Islet of Langerhans (tissue), 1 donor: ENCODE results near the gene BCOR.

Experiments
- FAIRE-seq: peaks from one replicate; lab custom pipeline; 2011; peaks lifted over from hg19 to GRCh38; lab: Jason Lieb, UNC

Gene BCOR

GRCh38 chrX:40063555-40063954 is 34.2 kb downstream of the BCOR start:
- no peak for FAIRE-seq

- FAIRE-seq: no peak
Measured at GRCh38 chrX:40062525-40063155, 35.1 kb downstream of the BCOR start.

DNA sequence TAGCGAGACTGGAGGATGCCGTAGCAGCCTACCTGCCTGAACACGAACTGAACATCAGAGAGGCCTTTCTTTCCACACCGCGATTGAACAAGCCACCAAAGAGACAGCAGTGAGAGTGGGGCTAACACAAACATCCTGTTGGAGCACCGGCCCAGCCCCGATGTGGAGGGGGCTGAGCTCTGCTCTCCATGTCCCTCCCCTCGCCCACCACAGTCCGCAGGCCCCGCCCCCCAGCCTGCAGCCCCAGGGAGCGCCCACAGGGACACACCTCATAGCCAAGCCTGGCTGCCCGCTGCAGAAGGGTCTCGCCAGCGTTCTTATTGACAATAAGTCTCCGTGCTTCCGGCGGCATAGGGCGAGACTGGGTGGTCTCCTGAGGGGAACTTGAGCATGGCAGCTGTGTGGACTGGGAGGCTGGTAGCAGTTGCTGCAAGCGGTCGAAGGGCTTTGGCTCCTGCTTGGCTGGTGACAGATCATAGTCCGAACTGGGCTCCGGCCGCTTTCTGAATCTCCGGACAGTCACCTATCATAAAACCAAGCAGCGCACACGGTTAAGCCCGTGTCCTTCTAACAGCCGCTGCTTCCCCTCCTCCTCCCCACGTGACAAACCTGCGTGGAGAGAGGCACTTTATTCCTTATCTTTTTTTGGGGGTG is 35.8 kb downstream of the BCOR start:
- no peak for FAIRE-seq

GRCh38 chrX:40061005-40061404 is 36.8 kb downstream of the BCOR start:
- FAIRE-seq: no peak

DNA sequence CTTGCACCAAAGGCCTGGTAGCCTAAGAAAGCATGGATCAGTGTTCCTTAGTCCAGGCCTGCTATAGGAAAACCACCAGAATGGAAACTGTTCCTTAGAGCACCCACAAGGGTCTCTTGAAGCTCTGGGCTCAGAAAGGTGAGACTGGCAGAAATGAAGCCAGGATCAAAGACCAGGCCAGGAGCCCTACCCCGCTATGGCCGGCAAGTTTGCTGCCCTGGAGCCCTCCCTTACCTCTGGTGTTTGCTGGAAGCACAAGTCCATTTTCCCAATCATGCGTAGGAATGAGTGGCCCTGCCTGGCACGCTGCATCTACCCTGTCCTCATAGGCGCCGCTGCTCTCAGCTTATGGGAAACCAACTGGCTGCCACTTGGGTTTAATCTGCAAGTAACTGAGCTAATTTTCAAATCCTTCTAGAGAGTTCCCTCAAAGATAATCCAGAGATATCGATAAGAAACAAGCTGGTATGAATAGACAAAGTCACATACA is 37.4 kb downstream of the BCOR start:
- no peak for FAIRE-seq

GRCh38 chrX:40058719-40059118 is 39.0 kb downstream of the BCOR start:
- FAIRE-seq: peak; percentile 99

- FAIRE-seq: no peak
Measured at GRCh38 chrX:40057405-40057804, 40.4 kb downstream of the BCOR start.

GRCh38 chrX:40056420-40056819 is 41.3 kb downstream of the BCOR start:
- FAIRE-seq: no peak

GRCh38 chrX:40055495-40055894 is 42.3 kb downstream of the BCOR start:
- FAIRE-seq: no peak

DNA sequence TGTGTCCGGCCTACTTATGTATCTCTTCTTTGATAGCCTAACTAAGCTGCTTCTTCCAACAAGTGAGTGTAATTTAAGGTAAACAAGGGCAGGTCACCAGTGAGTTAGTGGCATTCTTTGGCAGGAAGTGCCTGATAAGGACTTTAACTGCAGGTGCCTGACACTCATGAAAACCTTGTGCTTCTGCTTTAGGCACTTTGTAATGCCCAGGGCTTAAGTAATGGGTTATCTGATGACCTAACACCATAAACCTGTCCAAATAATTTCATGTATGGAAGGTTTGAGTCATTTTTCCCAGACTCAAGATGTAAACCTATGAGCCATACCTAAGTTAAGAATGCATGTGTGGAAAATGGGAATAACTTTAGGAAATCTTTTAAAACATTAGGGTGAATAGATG is 43.0 kb downstream of the BCOR start:
- no peak for FAIRE-seq

DNA sequence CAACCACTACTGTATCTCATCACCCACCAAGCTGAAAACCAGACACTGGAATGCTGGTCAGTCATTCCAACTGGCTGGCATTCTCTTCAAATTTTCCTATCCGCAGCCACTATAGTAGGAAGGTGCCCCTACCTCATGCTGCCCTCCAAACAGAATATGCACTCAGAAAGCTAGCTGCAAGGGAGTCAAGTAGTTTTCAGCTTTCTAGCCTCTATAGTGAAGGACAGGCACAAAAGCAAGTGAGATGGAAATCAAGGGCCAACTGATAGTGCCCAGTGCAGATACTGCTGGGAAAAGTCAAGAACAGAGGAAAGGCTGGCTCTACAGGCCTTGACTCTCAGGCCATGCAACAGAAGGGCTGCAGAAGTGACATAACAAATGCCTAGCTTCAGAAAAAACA is 47.2 kb downstream of the BCOR start:
- no peak for FAIRE-seq

- no peak for FAIRE-seq
Measured at GRCh38 chrX:40049084-40049641, 48.6 kb downstream of the BCOR start.

- no peak for FAIRE-seq
Measured at GRCh38 chrX:40047485-40047884, 50.3 kb downstream of the BCOR start.

GRCh38 chrX:40043895-40044294 is 53.9 kb downstream of the BCOR start:
- no peak for FAIRE-seq

GRCh38 chrX:40041915-40042314 is 55.8 kb downstream of the BCOR start:
- FAIRE-seq: no peak

DNA sequence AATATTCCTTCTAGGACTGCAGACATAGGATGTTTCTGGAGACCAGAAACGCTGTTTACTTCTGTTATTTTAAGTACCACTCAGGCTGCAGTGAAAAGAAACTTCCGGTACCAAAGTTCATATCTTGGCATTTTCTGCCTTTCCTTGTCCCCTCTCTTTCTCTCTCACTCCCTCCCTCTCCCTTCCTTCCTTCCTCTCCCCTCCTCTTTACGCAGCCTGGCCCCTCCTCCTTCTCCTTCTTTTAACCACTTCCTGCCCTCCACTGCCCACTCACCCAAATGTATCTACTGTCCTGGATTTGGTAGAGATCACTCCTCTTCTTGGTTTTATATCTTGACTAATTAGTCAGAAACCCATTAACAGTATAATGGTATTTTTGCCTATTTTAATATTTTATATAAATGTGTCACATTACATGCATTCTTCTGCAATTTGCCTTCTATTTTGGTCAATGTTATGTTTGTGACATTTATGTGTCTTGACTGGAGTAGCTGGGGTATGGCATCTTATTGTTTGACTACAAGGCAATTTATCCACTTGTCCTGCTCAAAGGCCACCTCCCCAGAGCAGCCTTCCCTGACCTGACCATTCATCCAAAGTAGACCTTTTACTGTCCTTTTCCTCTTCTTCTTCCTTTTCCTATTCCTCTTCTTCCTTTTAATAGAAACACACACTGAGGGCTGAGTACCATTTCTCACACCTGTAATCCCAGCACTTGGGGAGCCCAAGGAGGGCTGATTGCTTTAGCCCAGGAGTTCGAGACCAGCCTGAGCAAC is 56.9 kb downstream of the BCOR start:
- no peak for FAIRE-seq

DNA sequence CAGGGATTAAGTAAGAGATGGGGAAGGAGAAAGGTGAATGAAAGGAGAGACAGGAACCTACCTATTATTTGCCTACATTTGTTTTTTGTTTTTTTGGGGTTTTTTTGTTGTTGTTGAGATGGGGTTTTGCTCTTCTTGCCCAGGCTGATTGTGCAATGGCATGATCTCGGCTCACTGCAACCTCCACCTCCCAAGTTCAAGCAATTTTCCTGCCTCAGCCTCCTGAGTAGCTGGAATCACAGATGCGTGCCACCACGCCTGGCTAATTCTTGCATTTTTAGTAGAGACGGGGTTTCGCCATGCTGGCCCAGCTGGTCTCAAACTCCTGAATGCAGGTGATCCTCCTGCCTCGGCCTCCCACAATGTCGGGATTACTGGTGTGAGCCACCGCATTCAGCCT is 57.9 kb downstream of the BCOR start:
- FAIRE-seq: no peak

- no peak for FAIRE-seq
Measured at GRCh38 chrX:40037367-40037766, 60.4 kb downstream of the BCOR start.

GRCh38 chrX:40035726-40036125 is 62.0 kb downstream of the BCOR start:
- no peak for FAIRE-seq

DNA sequence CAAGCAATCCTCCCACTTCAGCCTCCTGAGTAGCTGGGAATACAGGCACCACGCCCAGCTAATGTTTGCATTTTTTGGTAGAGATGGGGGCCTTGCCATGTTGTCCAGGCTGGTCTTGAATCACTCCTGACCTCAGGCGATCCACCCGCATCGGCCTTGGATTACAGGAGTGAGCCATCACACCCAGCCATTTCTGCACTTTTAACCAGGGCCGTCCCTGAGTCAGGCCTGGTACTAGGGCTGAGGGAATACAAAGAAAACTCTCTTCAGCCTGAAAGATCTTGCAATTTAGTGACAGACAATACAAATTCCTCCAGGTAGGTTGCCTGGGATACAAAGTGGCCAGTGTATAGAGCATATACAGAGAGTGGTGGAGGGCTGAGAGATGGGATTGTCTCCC is 65.8 kb downstream of the BCOR start:
- no peak for FAIRE-seq

DNA sequence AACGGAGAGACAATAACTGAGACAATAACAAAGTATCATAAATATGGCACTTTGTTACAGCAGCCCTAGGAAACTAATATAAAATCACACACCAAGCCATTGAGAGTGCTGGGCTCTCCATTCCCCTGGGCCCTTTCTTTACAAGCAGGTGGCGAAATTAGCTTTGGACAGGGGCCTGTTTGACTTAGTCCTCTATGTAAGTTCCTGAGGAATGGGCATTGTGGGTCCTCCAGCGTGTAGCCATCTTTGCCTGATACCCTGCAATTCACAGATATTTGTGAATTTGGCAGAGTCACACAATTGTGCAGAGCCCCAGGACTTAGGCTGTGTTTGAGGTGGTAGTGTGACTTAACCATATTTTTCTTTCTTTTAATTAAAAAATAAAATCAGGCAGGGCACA is 67.6 kb downstream of the BCOR start:
- no peak for FAIRE-seq

DNA sequence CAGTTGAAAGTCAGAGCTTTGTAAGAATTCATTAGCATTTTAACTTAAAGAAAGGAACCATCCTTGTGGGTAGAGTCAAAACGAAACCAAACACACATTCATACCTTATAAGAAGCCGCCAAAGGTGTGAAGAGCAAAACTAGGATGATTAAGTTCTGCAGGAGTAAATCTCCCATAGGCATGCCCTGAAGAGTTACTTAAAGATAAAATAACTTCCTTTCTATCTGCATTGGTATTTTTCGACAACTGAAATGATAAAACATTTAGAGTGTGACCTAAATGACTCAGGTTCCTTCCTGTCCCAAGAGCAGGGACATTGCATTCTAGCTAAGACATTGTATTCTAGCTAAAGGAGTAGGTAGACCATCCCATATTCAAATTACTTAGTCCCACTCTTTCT is 75.3 kb downstream of the BCOR start:
- FAIRE-seq: no peak

DNA sequence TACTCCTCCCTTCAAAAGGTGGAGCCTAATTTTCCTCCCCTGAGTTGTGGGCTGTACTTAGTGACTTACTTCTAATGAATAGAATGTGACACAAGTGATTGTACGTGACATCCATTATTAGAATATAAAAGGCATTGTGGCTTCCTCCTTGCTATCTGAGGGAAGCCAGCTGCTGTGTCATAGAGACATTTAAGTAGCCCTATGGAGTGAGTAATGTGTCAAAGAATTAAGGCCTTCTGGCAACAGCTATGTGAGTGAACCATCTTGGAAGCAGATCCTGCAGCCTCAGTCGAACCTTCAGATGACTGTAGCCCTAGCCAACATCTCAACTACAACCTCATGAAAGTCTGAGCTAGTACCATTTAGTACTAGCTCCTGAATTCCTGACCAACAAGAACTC is 76.1 kb downstream of the BCOR start:
- FAIRE-seq: no peak
